Fibroblast of skin of scalp (primary cell): ENCODE measurements around the gene MAMDC4.
"Not testable (repeated sequence)": the region's sequence is repeated elsewhere in the genome, so short reads cannot be mapped to it uniquely, and the experiment has no call there.

Source experiments
- DNase-seq: peaks from one replicate; pipeline ENCODE4 v3.0.0-alpha.2; 2013

Gene MAMDC4

DNA sequence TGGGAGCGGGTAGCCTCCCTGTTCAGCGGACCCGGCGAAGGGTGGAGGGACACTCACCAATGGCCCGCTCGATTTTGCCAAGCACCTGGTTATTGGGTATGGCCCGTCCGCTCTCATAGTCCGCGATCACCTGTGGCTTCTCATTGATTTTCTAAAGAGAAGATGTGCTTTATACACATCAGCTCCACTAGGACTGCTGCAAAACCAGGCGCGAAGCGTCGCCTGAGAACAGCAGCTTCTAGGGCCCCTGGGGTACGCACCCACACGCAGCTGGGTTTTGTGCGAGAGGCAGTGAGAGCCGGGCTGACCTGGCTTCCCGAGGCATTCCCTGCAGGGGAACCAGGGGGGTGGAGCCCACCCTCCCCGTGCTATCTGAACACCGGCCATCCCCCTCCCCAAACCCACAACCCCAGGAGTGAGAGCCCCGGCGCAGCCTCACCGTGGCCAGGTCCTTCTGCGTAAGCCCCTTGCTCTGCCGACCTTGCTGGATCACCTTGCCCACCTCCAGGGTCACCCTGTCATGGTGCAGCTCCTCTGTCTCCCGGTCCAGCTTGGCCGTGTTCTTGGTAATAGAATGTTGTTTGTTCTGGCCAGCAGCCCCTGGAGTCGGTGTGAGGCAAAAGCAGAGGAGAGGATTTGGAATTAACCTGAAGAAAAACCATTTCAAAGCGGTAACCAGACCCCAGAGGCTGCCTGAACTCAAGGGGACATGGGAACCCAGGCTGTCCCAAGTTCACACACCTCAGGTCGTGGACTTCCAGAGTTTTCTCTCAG is 10.9 kb downstream of the MAMDC4 start:
- DNase-seq: no peak

DNA sequence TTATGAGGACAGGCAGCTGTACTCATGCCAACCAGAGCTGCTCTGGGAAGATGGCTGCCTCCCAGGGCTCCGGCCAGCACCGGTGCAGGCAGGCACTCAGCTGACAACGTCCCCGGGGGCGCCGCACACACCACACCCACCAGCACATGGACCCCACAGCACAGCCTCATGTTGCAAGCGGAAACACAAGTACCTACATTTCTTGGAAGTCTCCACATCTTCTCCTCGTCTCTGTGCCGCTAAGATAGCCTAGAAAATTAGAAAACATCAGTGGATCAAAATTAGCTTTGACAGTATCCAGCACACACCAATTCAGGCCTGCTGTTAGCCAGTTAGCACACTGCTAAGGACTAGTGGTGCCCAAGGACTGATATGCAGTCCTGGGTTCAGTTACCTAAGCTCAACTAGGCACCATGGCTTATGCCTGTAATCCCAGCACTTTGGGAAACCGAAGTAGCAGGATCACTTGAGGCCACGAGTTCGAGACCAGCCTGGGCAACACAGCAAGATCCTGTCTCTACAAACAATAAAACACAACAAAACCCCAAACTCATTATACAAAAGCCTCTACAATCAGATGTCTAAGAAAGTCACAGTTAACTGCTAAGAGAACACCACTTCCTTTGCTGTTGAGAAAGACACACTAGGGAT is 11.6 kb downstream of the MAMDC4 start:
- no peak for DNase-seq

DNA sequence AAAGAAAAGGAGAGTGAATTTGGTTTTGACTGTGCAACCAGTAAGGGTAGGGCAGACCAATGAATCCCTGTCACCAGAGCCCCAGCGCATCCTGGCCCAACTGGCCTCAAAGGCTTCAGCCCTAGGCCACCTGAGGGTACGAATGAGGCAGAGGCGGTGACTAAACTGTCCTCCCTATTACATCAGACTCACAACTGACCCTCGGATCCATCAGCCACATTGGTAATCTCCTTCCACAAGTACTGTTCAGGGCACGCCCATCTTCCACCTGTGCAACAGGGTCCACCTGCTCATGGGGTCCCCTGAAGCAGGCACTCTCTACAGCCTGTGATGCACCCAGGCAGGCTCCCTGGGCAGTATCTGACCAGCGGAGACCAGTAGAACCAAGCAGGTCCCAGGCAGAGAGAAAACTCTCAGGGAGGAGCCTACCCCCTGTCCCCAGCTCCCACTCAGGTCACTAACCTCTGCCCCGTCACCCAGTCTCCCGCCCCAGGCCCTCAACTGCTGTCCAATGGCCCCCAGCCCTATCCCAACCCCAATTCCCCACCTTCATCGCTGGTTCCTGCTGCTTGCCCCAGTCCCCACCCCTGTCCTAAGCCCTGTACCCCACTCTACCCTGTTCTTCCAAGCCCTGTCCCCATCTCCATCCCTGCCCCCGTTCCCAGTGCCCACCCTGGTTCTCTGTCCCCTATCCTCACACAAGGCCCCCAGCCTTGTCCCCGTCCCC is 13.1 kb downstream of the MAMDC4 start:
- no peak for DNase-seq

DNA sequence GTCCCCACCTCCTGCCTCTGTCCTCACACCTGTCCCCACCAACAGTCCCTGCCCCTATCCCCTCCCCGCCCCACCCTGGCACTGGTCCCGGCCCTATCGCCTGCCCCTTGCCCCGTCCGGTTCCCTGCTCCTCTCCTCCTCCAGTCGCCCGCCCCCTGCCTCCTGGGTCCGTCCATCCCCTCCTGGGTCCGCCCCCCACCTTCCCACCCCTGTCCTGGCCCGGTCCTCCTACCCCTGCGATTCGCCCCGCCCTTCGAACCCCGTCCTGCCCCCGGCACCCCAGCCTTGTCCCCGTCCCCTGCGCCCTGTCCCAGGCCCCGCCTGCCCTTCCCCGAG is 13.6 kb downstream of the MAMDC4 start:
- no peak for DNase-seq

DNA sequence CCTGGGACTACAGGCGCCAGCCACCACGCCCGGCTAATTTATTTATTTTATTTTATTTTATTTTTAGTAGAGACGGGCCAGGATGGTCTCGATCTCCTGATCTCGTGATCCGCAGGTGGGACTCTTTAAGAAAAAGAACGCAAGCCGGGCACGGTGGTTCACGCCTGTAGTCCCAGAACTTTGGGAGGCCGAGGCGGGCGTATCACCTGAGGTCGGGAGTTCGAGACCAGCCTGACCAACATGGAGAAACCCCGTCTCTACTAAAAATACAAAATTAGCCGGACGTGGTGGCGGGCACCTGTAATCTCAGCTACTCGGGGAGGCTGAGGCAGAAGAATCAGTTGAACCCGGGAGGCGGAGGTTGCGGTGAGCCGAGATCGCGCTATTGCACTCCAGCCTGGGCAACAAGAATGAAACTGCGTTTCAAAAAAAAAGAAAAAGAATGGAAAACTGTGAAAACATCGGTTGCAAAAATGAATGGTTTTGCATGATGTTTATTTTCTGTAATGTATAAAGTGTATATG is 14.8 kb downstream of the MAMDC4 start:
- DNase-seq: not testable (repeated sequence)

DNA sequence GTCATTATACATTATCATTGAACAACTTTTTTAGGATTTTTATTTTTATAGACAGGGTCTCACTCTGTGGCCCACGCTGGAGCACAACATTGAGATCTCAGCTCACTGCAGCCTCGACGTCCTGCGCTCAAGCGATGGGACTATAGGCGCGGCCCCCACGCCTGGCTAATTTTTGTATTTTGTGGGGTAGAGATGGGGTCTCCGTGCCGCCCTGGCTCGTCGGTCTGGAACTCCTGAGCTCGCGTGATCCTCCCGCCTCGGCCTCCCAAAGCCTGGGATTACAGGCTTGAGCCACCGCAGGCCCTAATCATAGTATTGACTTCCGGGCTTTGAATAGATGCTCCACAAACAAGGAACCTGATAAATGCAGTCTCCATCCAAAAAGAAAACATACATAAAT is 15.3 kb downstream of the MAMDC4 start:
- no peak for DNase-seq

DNA sequence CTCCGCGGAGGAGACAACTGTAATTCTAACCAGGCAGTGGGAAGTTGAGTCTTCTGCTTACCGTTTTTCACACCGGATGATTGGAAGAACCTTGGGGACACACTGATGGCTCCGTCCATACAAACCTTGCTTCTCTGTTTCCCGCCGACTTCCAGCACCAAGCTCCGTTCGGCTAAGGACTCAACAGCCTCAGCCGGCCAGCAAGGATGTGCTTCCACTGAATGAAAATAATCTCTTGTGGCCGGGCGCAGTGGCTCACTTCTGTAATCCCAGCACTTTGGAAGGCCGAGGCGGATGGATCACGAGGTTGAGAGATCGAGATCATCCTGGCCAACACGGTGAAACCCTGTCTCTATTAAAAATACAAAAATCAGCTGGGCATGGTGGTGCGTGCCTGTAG is 15.8 kb downstream of the MAMDC4 start:
- DNase-seq: no peak

DNA sequence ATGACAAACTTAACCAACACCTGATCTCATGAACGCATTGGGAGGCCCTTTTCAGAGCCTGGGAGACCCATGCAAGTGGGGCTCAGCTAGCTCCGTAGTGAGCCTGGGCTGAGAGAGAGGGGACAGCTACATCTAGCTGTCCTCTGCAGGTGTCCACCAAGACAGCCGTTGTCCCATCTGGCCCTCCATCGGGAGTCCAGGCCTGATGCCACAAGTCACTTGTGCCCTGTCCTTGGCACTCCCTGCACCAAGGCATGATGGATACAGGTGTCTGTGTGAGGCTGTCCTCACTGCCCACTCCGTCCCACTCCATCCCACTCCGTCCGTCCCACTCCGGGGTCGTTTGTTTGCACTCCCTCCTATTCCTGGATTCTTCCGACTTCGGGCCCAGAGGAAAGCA is 16.5 kb downstream of the MAMDC4 start:
- DNase-seq: no peak

DNA sequence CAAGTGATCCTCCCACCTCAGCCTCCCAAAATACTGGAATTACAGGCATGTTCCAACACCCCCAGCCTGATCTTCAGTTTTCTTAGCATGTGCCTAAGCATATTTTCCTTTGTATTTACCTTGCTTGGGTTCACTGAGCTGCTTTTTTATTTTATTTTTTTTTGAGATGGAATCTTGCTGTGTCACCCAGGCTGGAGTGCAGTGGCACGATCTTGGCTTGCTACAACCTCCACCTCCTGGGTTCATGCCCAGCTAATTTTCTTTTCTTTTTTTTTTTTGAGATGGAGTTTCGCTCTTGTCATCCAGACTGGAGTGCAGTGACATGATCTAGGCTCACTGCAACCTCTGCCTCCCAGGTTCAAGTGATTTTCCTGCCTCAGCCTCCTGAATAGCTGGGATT is 17.5 kb downstream of the MAMDC4 start:
- DNase-seq: not testable (repeated sequence)

DNA sequence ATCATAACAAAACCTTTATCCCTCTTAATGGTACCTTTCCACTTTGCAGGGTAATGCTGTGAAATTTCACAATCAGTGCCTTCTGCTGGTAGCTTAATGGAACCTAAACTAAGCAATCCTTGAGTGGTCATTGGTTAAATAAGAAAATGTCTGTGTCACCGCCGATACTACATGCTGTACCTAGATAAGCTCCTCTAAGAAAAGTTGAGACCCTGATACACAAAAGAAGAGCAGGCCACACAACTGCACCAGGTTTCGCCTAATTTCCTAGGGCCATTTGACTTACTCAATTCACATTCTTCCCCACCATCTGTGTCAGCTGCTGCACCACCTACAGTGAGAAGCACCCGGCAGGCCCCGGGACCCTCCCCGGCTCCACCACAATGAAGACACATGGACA is 23.0 kb downstream of the MAMDC4 start:
- no peak for DNase-seq

DNA sequence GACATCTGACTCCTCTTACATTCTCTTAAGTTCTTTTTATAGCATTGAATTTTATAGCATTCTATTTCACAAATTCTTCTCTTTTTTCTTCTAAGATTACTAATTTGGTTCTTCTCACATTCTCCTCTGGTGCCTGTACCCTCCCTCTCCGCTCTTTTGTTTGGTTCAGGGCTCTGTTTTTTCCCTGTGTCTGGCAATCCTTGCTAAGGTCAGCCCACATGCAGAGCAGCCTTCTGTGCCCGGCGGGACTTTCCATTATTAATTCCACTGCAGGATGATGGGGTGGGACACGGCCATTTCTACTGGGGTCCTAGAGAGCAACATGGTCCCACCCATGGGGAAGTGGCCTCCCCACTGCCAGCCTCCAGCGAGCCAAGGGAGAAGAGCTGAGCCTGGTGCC is 24.3 kb downstream of the MAMDC4 start:
- DNase-seq: no peak

DNA sequence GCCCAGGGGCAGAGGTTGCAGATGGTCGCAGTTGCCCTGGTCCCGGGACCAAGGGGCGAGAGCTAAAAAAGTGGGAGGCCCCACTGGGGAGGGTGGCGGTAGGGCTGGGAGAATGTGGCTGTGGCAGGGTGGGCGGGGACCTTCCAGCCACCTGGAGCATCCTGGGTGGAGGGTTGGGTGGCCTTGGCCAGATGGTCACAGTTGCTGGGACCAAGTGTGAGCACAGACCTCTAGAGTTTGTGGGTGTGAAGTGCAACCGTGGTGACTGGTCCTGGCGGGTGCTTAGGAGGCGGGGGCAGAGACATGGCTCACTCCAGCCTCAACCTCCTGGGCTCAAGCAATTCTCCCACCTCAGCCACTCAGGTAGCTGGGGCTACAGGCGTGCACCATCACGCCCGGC is 28.5 kb downstream of the MAMDC4 start:
- DNase-seq: no peak

DNA sequence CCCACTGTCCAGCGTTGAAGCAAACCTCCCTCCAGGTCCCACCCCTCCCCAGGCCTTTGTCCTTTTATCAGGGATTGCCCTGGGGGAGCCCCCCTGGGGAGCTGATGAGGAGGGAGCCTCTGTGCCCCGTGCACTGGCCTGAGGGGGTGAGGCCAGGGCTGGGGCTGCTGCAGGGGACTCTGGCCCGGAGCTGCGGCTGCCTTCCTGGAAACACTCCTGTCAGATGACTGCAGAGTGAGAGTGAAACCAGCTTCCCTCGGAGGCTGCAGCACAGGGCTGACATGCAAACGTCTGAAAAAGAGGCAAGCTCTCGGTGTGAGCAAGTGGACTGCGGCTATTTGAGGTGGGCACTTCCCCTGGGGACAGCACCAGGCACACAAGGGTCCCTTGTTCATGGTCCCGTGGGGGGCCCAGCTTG is 29.6 kb downstream of the MAMDC4 start:
- DNase-seq: no peak

DNA sequence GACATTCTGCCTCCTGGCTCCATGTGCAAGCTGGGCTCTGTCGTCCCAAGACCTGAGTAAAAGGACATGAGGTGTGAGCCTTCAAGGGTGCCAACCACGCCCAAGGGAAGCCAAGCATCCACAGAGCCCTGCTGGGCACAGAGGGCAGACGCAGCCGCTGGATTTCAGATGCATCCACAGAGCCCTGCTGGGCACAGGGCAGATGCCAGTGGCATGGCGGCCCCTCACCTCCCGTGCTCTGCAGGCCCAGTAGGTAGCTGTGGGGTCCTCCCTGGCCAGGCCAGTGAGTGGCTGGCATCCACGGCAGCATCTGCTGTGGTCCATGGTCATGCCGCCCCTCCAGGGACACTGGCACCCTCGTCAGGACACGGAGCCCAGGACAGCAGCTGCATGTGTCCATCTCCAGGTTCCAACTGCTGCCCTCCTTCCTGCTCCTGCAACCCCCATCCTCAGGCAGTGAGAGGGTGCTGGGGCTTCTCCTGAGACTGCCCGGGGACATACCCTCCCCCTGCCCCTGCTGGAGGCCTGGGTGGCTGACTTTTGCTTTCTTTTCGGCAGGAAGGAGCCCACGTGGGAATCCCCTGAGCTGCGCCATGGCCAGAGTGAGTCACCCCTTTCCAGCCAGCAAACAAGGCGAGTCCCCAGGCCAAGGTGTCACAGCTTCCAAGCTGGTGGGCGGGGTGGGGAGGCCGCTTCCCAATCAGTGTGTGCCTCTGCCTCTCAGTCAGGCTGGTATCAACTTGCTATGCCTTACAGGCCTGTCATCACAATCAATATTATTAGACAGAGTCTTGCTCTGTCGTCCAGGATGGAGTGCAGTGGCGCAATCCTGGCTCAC is 30.2 kb downstream of the MAMDC4 start:
- DNase-seq: peak; percentile 56

DNA sequence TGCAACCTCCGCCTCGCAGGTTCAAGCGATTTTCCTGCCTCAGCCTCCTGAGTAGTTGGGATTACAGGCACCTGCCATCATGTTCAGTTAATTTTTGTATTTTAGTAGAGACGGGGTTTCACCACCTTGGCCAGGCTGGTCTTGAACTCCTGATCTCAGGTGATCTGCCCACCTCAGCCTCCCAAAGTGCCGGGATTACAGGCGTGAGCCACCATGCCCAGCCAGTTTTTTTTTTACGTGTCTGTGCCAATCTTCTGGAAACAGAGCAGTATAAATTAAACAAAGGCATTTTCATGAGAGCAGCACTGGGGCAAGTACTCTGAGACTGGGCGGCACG is 30.8 kb downstream of the MAMDC4 start:
- DNase-seq: not testable (repeated sequence)

DNA sequence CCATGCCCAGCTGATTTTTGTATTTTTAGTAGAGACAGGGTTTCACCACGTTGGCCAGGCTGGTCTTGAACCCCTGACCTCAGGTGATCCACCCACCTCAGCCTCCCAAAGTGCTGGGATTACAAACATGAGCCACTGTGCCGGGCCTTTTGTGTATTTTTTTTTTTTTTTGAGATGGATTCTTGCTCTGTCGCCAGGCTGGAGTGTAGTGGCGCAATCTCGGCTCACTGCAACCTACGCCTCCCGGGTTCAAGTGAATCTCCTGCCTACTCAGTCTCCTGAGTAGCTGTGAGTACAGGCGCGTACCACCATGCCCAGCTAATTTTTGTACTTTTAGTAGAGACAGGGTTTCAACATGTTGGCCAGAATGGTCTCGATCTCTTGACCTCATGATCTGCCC is 31.5 kb downstream of the MAMDC4 start:
- not testable (repeated sequence) for DNase-seq

DNA sequence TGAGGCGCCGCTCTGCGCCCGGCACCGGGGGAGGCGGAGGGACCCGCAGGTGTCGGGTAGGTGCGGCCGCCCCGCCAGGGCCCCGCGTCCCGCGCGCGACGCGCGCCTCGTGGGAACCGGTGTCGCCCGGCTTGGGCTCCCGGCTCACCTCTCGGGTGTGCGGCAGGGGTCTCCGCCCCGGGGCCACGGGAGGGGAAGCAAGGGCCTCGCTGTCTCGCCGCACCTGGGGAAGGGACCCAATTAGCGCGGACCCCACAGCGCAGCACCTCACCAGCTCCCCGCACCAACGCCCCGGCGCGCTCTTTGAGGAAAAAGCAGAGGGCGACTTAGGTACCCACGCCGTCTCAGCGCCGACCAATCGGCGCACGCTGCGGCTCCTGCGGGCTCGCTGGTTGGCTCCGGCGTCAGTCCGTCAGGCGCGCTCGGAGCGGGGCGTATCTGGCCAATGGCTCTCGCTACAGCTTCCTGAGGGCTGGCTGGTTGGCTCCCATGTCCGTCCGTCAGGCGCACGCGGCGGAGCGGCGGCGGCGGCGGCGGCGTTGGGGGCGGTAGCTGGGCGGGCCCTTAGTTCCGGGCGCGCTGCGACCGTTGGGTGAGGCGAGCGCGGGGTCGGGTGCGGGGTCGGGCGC is 33.9 kb downstream of the MAMDC4 start, which contains the start of gene TRAF2:
TSS of gene TRAF2 (plus strand) at position 567 of the 629 bp plus-strand sequence. CDS start 12,225 bp downstream, outside the sequence.
- DNase-seq: peak; percentile 99

DNA sequence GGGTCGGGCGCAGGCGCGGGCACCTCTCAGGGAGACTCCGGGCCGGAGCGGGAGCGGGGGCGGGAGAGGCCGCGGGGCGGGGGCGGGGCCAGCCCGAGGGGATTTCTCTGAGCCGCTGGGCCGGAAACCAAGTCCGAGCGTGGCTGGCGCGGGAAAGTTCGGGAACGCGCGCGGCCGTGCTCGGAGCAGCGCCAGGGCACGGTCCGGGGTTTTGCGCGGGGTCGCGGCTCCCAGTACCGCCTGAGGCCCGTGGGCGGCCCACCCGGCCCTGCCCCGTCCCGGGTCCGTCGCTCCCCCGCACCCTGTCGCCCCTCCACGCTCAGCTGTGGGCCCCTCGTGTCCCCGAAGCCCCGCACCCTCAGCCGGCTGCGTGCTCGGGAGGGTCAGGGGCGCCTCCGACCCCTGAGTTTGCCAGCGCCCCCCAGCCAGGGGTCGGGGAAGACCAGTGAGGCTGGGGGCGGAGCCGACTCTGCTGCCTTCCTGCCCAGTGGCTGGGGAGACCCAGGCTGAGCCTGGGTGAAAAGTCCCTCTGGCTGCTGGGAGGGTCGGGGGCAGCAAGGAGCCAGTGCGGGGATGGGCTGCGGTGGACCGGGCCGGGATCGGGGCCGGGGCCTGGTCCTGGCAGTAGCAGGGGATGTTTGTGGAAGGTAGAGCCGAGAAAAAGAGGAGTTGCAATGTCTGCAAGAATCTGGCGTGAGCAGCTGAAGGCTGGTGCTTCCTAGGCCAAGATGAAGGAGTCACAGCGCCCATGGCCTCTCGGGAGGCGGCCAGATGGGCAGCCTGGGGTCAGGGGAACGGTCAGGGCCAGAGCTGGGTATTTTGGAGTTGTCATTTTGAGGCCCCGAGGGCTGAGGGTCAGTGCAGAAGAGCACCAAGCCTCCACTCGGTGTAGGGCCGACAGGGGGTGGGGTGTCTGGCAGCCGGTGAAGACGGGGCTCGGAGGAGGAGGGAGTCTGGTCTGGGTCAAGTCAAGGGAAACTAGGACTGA is 34.8 kb downstream of the MAMDC4 start:
- DNase-seq: no peak

DNA sequence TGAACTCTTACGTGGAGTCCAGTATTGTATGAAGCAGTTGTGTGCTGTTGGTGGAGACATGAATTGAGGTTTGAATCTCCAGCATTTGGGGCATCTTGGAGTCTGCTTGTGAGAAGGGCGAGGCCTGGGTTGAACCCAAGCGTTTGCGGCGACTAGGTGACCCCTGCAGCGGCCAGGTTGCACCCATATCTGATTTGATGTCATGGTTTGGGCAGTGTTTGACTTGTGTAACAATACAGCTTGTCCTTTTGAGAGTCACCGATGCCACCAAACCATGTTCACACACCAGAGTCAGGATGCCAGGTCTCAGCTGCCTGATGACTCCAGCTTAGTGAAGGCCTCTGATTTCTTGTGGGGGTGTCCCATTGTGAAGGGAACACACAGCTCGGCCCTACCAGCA is 36.3 kb downstream of the MAMDC4 start:
- DNase-seq: no peak

DNA sequence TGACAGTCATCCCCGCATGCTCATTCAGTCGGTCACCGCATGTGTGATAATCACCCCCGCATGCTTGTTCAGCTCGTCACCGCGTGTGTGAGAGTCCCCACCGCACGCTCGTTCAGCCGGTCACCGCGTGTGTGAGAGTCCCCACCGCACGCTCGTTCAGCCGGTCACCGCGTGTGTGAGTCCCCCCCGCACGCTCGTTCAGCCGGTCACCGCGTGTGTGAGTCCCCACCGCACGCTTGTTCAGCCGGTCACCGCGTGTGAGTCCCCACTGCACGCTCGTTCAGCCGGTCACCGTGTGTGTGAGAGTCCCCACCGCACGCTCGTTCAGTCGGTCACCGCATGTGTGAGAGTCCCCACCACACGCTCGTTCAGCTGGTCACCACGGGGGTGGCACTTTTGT is 37.7 kb downstream of the MAMDC4 start:
- no peak for DNase-seq

DNA sequence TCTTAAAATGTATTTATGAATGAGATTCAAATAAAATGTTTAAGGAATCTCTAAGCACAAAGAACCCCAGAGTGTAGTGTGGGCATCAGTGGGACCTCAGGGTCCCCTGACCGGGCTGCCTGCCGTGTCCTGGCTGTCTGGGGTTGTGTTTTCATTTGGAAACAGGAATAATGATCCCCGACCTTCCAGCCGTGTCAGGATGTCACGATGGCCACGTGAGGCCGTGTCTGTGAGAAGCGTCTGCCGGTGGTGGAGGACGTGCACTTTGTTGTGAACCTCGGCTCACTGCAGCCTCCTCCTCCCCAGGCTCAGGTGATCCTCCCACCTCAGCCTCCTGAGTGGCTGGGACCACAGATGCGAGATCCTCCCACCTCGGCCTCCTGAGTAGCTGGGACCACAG is 38.5 kb downstream of the MAMDC4 start:
- no peak for DNase-seq
